ENCODE data around the gene CDSN. TPM values are rescaled to one million over a fixed set of nuclear protein-coding genes. Genes with fewer than 3 reads are reported as not detected.
A peak's percentile ranks its signal among the peaks of the same experiment; 100 is the strongest.

CDSN gene
- total RNA-seq, 3 donors from 2014 or later = 0.59 TPM; not detected in 2

DNA sequence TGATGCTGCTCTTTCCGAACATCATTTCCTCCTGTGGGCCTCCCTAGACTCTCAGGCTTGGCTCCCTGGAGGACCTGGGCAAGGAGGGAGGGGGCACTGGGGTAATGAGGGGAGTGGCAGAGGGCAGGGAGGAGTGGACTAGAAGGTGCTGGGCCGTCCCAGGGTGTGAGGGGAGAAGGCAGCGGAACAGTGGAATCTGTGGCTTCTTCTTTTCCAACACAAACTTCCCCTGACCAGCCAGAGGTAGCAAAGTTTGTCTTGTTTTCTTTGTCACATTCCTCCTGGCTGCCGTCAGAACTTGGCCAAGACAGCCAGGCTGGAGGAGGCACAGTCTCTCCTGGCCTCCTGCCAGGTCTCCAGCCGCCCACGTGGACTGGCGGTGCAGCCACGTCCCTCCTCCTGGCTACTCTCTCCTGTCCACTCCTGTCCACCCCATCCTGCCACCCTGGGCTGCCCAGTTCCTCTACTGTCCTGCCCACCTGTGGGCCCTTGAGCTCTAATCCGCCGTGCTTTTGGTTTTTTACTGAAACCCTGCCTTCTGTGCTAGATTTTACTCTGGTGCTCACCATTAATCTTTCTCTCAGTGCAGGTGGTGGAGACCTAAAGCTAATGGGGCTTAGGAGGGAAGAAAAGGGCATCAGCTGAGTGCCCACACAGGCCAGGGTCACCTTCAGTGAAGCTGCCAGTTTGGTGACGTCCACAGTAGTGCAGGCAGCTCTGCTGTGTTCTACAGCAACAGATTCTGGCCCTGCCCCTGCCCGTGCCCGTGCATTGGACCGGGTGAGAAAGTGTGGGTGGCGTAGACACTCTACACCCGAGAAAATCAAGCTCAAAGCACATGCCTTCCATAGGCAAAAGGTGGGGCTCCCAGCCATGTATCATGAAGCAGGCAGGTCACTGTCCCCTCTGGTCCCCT lies 2.8 kb upstream of the CDSN start:
- intact Hi-C loops (cut with DNase I; ENCODE audit: low total_unique reads) = loop anchor here (10.0 kb wide), 1 partner anchor 252 kb away; no protein-coding TSS in a partner anchor
- Histone ChIP-seq H3K27ac (peak overlapping the region; percentile 76 to 88), H3K36me3 (no peaks in the 10 kb centered on the region), H3K27me3 (no peaks in the 10 kb centered on the region), H3K4me3 (no peak overlapping the region), H3K9me3 (no peaks in the 10 kb centered on the region), H3K4me1 (peaks cover 8 to 9% of the 10 kb centered on the region in 2 donors)
- peak in 1 of 3 donors; percentile 46 for TF ChIP-seq POLR2AphosphoS5 (IDR thresholded peaks at IDR 0.05)
- no peak for TF ChIP-seq POLR2A (IDR thresholded peaks at IDR 0.05)
- peak; percentile 80 to 89 for DNase-seq (ENCODE audit: low spot score in 2 of 2)

DNA sequence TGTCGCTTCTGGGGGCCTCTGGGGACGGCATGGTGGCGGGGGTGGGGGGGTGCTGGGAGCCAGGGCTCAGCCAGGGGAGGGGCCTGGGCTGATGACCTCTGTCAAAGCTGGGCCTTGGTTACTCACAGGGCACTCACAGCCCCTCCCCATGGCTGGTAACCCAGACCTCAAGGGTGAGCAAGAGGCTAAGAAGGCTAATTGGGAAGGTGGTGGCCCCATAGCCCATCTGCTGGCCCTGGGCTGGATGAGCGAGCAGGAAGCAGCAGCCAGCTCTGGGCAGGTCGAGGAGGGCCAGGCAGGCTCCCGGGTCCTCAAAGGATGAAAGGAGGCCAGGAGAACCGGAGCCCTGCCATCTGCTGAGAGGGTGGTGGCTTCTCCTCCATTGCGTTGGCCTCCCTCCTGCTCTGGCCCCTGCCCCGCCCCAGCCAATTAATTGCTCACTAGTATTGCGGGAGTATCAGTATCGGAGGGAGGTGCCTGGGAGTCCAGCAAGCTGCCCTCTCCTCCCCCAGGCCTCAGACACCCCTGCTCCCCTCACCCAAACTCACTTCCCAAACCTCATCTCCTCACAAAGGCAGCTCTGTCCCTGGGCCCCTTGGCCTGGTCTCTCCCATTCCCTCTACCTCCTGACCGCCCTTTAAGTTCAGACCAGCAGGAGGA lies 1.0 kb upstream of the CDSN start:
- no peaks in the 10 kb centered on the region for H3K27me3 ChIP-seq
- H3K4me1 ChIP-seq = peaks cover 8 to 9% of the 10 kb centered on the region in 2 donors
- TF ChIP-seq, protein P1, sequence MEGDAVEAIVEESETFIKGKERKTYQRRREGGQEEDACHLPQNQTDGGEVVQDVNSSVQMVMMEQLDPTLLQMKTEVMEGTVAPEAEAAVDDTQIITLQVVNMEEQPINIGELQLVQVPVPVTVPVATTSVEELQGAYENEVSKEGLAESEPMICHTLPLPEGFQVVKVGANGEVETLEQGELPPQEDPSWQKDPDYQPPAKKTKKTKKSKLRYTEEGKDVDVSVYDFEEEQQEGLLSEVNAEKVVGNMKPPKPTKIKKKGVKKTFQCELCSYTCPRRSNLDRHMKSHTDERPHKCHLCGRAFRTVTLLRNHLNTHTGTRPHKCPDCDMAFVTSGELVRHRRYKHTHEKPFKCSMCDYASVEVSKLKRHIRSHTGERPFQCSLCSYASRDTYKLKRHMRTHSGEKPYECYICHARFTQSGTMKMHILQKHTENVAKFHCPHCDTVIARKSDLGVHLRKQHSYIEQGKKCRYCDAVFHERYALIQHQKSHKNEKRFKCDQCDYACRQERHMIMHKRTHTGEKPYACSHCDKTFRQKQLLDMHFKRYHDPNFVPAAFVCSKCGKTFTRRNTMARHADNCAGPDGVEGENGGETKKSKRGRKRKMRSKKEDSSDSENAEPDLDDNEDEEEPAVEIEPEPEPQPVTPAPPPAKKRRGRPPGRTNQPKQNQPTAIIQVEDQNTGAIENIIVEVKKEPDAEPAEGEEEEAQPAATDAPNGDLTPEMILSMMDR (IDR thresholded peaks at IDR 0.05) = no peak
- no peak for TF ChIP-seq POLR2A (IDR thresholded peaks at IDR 0.05)
- no peak for TF ChIP-seq POLR2AphosphoS5 (IDR thresholded peaks at IDR 0.05)
- no peaks in the 10 kb centered on the region for H3K9me3 ChIP-seq
- peak overlapping the region; percentile 38 to 76 for H3K27ac ChIP-seq
- no peaks in the 10 kb centered on the region for H3K36me3 ChIP-seq
- no peak for DNase-seq (ENCODE audit: low spot score in 2 of 2)
- intact Hi-C loops (cut with DNase I; ENCODE audit: low total_unique reads) = loop anchor here (10.0 kb wide), 1 partner anchor 254 kb away; no protein-coding TSS in a partner anchor
- no peak overlapping the region for H3K4me3 ChIP-seq

DNA sequence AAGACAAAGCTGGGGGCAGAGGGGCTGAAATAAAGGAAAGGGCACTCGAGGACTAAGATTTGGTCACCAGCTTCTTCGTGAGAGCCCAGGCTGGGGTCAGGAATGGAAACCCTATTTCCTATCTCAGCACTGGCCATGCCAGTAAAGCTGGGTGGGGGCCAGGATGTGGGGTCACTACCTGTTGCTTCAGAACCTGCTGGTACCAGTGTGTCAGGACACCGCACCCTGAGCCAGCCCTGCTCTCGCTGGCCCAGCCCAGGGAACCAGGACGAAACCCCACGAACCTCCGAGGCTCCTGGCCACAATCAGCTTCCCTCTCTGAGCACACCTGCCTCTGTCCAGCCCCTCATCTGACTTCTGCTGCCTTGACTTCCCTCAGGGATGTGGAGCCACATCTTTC lies 2.1 kb downstream of the CDSN start:
- TF ChIP-seq, protein P1 (IDR thresholded peaks at IDR 0.05) = no peak
- no peak for TF ChIP-seq POLR2A (IDR thresholded peaks at IDR 0.05)
- DNase-seq (ENCODE audit: low spot score in 2 of 2) = no peak
- H3K27me3 ChIP-seq = no peaks in the 10 kb centered on the region
- H3K4me3 ChIP-seq = no peak overlapping the region
- H3K36me3 ChIP-seq = no peaks in the 10 kb centered on the region
- H3K27ac ChIP-seq = no peak overlapping the region
- intact Hi-C loops (cut with DNase I; ENCODE audit: low total_unique reads) = no loop called here
- no peaks in the 10 kb centered on the region for H3K9me3 ChIP-seq
- peaks cover 15 to 18% of the 10 kb centered on the region in 2 donors for H3K4me1 ChIP-seq

DNA sequence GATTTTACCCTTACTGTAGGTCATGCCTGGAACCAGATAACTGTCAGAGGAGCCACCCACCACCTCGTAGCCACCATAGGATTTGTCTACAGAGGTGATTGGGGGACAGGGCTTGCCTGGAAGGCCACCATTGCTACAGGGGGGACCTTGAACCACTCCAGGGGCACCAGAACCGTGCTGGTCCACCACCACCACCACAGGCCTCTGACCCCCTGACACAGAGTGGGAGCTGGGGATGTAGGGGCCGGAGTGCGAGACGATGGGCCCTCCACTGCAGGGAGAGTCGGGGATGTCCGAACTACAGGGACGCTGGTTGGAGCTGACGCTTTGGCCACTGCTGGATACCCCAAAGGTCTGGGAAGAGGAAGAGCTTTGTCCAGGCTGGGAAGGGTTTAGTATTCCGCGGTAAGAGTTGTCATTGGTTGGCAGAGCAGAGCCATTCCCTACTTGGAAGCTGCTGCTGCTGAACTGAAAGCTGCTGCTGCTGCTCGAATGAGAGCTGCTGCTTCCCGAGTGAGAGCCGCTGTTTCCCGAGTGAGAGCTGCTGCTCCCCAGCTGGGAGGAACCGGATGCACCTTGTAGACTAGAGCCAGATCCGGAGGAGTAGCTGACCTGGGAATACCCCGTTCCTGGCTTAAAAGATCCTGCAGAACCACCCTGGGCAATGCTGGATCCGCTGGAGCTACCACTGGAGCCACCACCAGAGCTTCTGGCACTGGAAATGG lies 3.4 kb downstream of the CDSN start:
- no peak for DNase-seq (ENCODE audit: low spot score in 2 of 2)
- peaks cover 15% of the 10 kb centered on the region in 2 donors for H3K4me1 ChIP-seq
- intact Hi-C loops (cut with DNase I; ENCODE audit: low total_unique reads) = no loop called here
- no peaks in the 10 kb centered on the region for H3K36me3 ChIP-seq
- no peak for TF ChIP-seq POLR2A (IDR thresholded peaks at IDR 0.05)
- no peak for TF ChIP-seq POLR2AphosphoS5 (IDR thresholded peaks at IDR 0.05)
- TF ChIP-seq, protein P1 (IDR thresholded peaks at IDR 0.05) = no peak
- peak overlapping the region; percentile 54 to 96 for H3K27ac ChIP-seq
- H3K27me3 ChIP-seq = no peaks in the 10 kb centered on the region
- no peaks in the 10 kb centered on the region for H3K9me3 ChIP-seq
- H3K4me3 ChIP-seq = peak overlapping the region; percentile 30 to 56 (median 31)

DNA sequence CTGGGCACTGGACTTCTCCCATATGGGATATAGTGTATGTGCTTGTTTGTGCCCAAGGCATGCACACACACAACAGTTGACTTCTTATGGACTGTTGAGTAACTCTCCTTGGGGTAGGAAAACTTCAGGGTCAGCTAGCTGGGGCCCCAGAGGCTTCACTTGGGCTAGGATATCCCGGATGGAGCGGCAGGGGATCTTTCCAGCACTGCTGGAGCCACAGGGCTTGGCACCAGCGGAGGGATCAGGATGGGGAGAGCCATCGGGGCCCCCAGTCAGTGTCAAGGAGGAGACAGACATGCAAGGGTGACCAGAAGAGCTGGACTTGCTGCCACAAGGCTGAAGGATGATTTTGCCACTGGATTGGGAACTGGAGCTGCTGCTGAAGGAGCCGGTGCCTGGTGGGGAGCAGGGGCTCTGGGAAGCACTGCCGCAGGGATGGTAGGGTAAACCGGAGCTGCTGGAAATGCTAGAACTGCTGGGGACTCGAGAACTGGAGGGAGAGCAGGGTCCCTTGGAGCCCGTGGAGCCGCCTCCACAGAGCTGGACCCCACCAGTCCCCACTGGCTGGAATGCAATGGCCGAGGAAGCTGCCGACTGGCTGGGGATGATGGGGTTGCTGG lies 4.2 kb downstream of the CDSN start:
- Histone ChIP-seq H3K27ac (peak overlapping the region; percentile 91 to 96), H3K27me3 (no peaks in the 10 kb centered on the region), H3K4me3 (no peak overlapping the region), H3K4me1 (peaks cover 15% of the 10 kb centered on the region in 2 donors), H3K9me3 (no peaks in the 10 kb centered on the region), H3K36me3 (no peaks in the 10 kb centered on the region)
- TF ChIP-seq POLR2A (IDR thresholded peaks at IDR 0.05) = no peak
- no peak for TF ChIP-seq POLR2AphosphoS5 (IDR thresholded peaks at IDR 0.05)
- TF ChIP-seq, protein P1 (IDR thresholded peaks at IDR 0.05) = no peak
- intact Hi-C loops (cut with DNase I; ENCODE audit: low total_unique reads) = no loop called here
- no peak for DNase-seq (ENCODE audit: low spot score in 2 of 2)

Data from breast epithelium (tissue), 4 donors.